Measurements from ENCODE around the gene NLK.
"Not testable (repeated sequence)": the region's sequence is repeated elsewhere in the genome, so short reads cannot be mapped to it uniquely, and the experiment has no call there.

NLK gene

DNA sequence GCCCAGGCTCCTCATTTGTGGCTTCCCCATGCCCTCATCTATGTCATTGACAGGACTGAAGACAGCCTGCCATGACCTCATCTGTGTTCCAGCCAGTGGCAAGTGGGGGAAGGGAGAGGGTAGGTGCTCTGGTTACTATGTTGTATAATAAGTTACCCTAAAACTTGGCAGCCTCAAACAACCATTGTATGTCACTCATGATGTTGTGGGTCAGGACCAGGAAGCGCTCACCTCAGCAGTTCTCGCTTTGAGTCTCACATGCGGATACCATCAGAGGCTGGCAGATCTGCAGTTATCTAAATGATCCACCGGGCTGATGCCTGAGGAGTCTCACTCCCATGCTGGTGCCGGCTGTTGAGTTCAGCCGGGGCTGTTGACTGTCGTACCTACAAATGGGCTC, 187.5 kb downstream of the NLK start:
- Histone ChIP-seq H2AFZ (ENCODE audit: low read length) (no peak overlapping the region), H3K4me2 (ENCODE audit: low read depth, low read length, poor library complexity, severe bottlenecking) (no peak overlapping the region)

GRCh38 chr17:28230607-28231006, 188.1 kb downstream of the NLK start:
- not testable (repeated sequence) for H3K9me2 ChIP-seq (replicated peaks; ENCODE audit: low read depth, low read length); H3K36me3 ChIP-seq (ENCODE audit: insufficient read depth, low read length); H3F3A ChIP-seq (ENCODE audit: low read depth); H4K20me1 ChIP-seq (ENCODE audit: insufficient read depth, low read length, poor library complexity, severe bottlenecking); H3K9me3 ChIP-seq (ENCODE audit: insufficient read depth, low read depth, low read length); H3K4me1 ChIP-seq (ENCODE audit: insufficient read depth, low read length, poor library complexity, severe bottlenecking); H3K9ac ChIP-seq (ENCODE audit: low read depth, low read length, poor library complexity, severe bottlenecking); H3K27me3 ChIP-seq (ENCODE audit: insufficient read depth, low read length, poor library complexity, severe bottlenecking); H3K4me2 ChIP-seq (ENCODE audit: low read depth, low read length, poor library complexity, severe bottlenecking); H2AFZ ChIP-seq (ENCODE audit: low read length); H3K4me3 ChIP-seq (ENCODE audit: low read length, poor library complexity, severe bottlenecking); H3K79me2 ChIP-seq (ENCODE audit: insufficient read depth, low read length)
- TF ChIP-seq, protein P1, sequence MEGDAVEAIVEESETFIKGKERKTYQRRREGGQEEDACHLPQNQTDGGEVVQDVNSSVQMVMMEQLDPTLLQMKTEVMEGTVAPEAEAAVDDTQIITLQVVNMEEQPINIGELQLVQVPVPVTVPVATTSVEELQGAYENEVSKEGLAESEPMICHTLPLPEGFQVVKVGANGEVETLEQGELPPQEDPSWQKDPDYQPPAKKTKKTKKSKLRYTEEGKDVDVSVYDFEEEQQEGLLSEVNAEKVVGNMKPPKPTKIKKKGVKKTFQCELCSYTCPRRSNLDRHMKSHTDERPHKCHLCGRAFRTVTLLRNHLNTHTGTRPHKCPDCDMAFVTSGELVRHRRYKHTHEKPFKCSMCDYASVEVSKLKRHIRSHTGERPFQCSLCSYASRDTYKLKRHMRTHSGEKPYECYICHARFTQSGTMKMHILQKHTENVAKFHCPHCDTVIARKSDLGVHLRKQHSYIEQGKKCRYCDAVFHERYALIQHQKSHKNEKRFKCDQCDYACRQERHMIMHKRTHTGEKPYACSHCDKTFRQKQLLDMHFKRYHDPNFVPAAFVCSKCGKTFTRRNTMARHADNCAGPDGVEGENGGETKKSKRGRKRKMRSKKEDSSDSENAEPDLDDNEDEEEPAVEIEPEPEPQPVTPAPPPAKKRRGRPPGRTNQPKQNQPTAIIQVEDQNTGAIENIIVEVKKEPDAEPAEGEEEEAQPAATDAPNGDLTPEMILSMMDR (conservative IDR thresholded peaks at IDR 0.05; ENCODE audit: low read length): 0 out of 2 replicates have a peak, but pooled peaks have one; percentile 24

More for the DNA sequence above, 187.5 kb downstream of the NLK start:
- Histone ChIP-seq H3F3A (ENCODE audit: low read depth) (no peaks in the 10 kb centered on the region), H3K9me2 (replicated peaks; ENCODE audit: low read depth, low read length) (no peaks in the 10 kb centered on the region), H3K36me3 (ENCODE audit: insufficient read depth, low read length) (no peaks in the 10 kb centered on the region), H3K79me2 (ENCODE audit: insufficient read depth, low read length) (no peaks in the 10 kb centered on the region), H3K4me1 (ENCODE audit: insufficient read depth, low read length, poor library complexity, severe bottlenecking) (no peaks in the 10 kb centered on the region), H4K20me1 (ENCODE audit: insufficient read depth, low read length, poor library complexity, severe bottlenecking) (no peaks in the 10 kb centered on the region), H3K9ac (ENCODE audit: low read depth, low read length, poor library complexity, severe bottlenecking) (no peak overlapping the region), H3K9me3 (ENCODE audit: insufficient read depth, low read depth, low read length) (no peaks in the 10 kb centered on the region), H3K4me3 (ENCODE audit: low read length, poor library complexity, severe bottlenecking) (no peak overlapping the region), H3K27me3 (ENCODE audit: insufficient read depth, low read length, poor library complexity, severe bottlenecking) (no peaks in the 10 kb centered on the region)
- TF ChIP-seq, protein P1 (conservative IDR thresholded peaks at IDR 0.05; ENCODE audit: low read length): no peak
- no peak for TF ChIP-seq EZH2phosphoT487 (IDR thresholded peaks at IDR 0.05; ENCODE audit: borderline replicate concordance)

DNA sequence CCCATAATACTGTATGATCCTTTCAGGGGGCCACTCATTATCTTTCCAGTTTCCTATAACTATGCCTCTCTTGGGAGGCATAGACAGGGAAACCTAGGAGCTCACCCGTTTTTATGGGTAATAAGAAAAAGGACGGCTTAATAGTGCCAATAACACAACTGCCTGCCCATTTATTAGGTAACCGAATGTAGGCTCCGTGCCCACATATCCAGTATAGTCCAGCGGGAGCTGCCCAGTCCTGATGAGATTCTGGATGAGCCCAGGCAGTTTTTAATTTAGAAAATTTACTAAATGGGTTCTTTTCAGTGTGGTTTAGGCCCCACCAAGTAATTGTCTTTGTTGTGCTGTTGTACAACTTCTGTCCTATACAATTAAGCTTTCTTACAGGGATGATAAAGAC, 189.1 kb downstream of the NLK start:
- H3F3A ChIP-seq (ENCODE audit: low read depth); H3K9me2 ChIP-seq (replicated peaks; ENCODE audit: low read depth, low read length); H3K79me2 ChIP-seq (ENCODE audit: insufficient read depth, low read length); H3K9me3 ChIP-seq (ENCODE audit: insufficient read depth, low read depth, low read length); H3K27me3 ChIP-seq (ENCODE audit: insufficient read depth, low read length, poor library complexity, severe bottlenecking); H3K9ac ChIP-seq (ENCODE audit: low read depth, low read length, poor library complexity, severe bottlenecking); H3K4me3 ChIP-seq (ENCODE audit: low read length, poor library complexity, severe bottlenecking); H3K4me2 ChIP-seq (ENCODE audit: low read depth, low read length, poor library complexity, severe bottlenecking); H2AFZ ChIP-seq (ENCODE audit: low read length); H3K36me3 ChIP-seq (ENCODE audit: insufficient read depth, low read length); H3K4me1 ChIP-seq (ENCODE audit: insufficient read depth, low read length, poor library complexity, severe bottlenecking); H4K20me1 ChIP-seq (ENCODE audit: insufficient read depth, low read length, poor library complexity, severe bottlenecking): not testable (repeated sequence)

GRCh38 chr17:28232966-28233870, 190.7 kb downstream of the NLK start:
- H3K4me2 ChIP-seq (ENCODE audit: low read depth, low read length, poor library complexity, severe bottlenecking); H3K4me3 ChIP-seq (ENCODE audit: low read length, poor library complexity, severe bottlenecking); H3K4me1 ChIP-seq (ENCODE audit: insufficient read depth, low read length, poor library complexity, severe bottlenecking); H3K9me3 ChIP-seq (ENCODE audit: insufficient read depth, low read depth, low read length); H3K9ac ChIP-seq (ENCODE audit: low read depth, low read length, poor library complexity, severe bottlenecking); H2AFZ ChIP-seq (ENCODE audit: low read length); H3F3A ChIP-seq (ENCODE audit: low read depth); H4K20me1 ChIP-seq (ENCODE audit: insufficient read depth, low read length, poor library complexity, severe bottlenecking); H3K27me3 ChIP-seq (ENCODE audit: insufficient read depth, low read length, poor library complexity, severe bottlenecking); H3K36me3 ChIP-seq (ENCODE audit: insufficient read depth, low read length); H3K79me2 ChIP-seq (ENCODE audit: insufficient read depth, low read length); H3K9me2 ChIP-seq (replicated peaks; ENCODE audit: low read depth, low read length): not testable (repeated sequence)
- TF ChIP-seq, protein P1 (conservative IDR thresholded peaks at IDR 0.05; ENCODE audit: low read length): peak; percentile 51

DNA sequence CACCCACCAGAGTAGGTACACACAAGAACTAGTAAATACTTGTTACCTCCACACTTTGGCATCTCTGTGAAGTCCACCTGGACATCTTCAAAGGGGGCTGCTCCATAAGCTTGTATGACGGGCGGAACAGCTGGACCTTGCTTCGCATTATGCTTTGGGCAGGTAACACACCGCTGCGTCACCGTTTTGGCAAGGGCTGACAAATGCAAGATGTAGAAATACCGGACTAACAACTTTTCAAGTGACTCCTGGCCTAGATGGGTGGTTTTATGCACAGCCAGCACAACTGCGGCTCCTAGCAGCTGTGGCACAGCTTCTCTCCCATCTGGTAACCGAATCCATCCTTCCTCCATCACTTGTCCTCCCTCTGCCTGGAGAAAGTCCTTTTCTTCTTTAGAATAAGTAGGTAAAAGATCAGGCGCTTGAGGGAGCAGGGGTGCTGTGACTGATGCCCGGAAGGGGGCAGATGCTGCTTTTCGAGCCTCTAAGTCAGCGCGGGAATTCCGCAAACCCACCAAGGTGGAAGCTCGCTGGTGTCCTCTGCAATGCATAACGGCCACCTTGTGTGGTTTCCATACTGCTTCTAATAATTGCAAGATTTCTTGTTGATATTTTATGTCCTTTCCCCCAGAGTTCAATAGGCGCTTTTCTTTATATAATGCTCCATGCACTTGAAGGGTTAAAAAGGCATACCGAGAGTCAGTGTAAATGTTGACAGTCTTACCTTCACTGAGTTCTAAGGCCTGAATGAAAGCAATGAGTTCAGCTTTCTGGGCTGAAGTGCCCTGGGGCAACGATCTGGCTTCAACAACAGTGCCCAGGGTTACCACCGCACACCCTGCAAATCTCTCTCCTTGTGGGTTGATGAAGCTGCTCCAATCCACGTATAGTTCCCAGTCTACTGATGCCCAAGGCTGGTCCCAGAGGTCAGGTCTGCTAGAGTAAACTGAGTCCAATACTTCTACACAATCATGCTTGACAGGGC, 191.7 kb downstream of the NLK start:
- not testable (repeated sequence) for H3K4me2 ChIP-seq (ENCODE audit: low read depth, low read length, poor library complexity, severe bottlenecking); H3K4me3 ChIP-seq (ENCODE audit: low read length, poor library complexity, severe bottlenecking)

More for the DNA sequence above, 191.7 kb downstream of the NLK start:
- not testable (repeated sequence) for H3K4me1 ChIP-seq (ENCODE audit: insufficient read depth, low read length, poor library complexity, severe bottlenecking); H3K36me3 ChIP-seq (ENCODE audit: insufficient read depth, low read length); H3K9me3 ChIP-seq (ENCODE audit: insufficient read depth, low read depth, low read length); H2AFZ ChIP-seq (ENCODE audit: low read length); H3K79me2 ChIP-seq (ENCODE audit: insufficient read depth, low read length); H3K9me2 ChIP-seq (replicated peaks; ENCODE audit: low read depth, low read length); H4K20me1 ChIP-seq (ENCODE audit: insufficient read depth, low read length, poor library complexity, severe bottlenecking); H3K9ac ChIP-seq (ENCODE audit: low read depth, low read length, poor library complexity, severe bottlenecking); H3K27me3 ChIP-seq (ENCODE audit: insufficient read depth, low read length, poor library complexity, severe bottlenecking); H3F3A ChIP-seq (ENCODE audit: low read depth)

Data from Loucy (cell line).